Measurements from ENCODE around the gene THOC6.
A peak's percentile ranks its signal among the peaks of the same experiment; 100 is the strongest.

The THOC6 gene

GRCh38 chr16:3023669-3024478, at the start of gene THOC6, which contains the start of gene HCFC1R1:
TSS of gene THOC6 (plus strand) at chr16:3024035. CDS start at chr16:3024327, 292 bp downstream.
TSS of gene HCFC1R1 (minus strand) at chr16:3023942. CDS start at chr16:3023941, 1 bp downstream.
- Histone ChIP-seq H3F3A (ENCODE audit: control insufficient read depth, insufficient read depth) (peaks cover 14% of the 10 kb centered on the region; the same call in 1 of the 2 replicates), H3K79me2 (ENCODE audit: control insufficient read depth, low read length) (peaks cover 5% of the 10 kb centered on the region), H3K27me3 (ENCODE audit: control insufficient read depth, low read length) (peaks cover 5% of the 10 kb centered on the region), H4K20me1 (ENCODE audit: control insufficient read depth, insufficient read depth, low read depth, low read length) (no peaks in the 10 kb centered on the region; the same call in 1 of the 2 replicates), H3K4me2 (ENCODE audit: low read length) (peak within 1 kb of the TSS; percentile 90), H3K9me2 (replicated peaks; ENCODE audit: control insufficient read depth, low read length) (no peaks in the 10 kb centered on the region), H3K4me1 (ENCODE audit: control insufficient read depth, low read length) (peaks cover 49% of the 10 kb centered on the region), H3K9me3 (ENCODE audit: control insufficient read depth, insufficient read depth, low read length) (no peaks in the 10 kb centered on the region), H3K36me3 (ENCODE audit: control insufficient read depth, low read length) (peaks cover 19% of the 10 kb centered on the region), H3K4me3 (ENCODE audit: low read length) (peak within 1 kb of the TSS; percentile 78), H3K27ac (ENCODE audit: low read depth, low read length) (peak within 1 kb of the TSS; percentile 68)
- no peak for TF ChIP-seq EZH2phosphoT487 (IDR thresholded peaks at IDR 0.05; ENCODE audit: borderline replicate concordance, low read length)
- TF ChIP-seq CTCF (IDR thresholded peaks at IDR 0.05; ENCODE audit: low read depth, low read length, poor library complexity, severe bottlenecking) = no peak

GRCh38 chr16:2974319-2975056, 49.3 kb upstream of the THOC6 start:
- H3K4me2 ChIP-seq (ENCODE audit: low read length) = peak overlapping the region; percentile 21; the same call in 1 of the 2 replicates
- no peaks in the 10 kb centered on the region for H3K9me2 ChIP-seq (replicated peaks; ENCODE audit: control insufficient read depth, low read length)
- H3K4me3 ChIP-seq (ENCODE audit: low read length) = no peak overlapping the region

GRCh38 chr16:2975161-2975795, 48.6 kb upstream of the THOC6 start:
- no peak overlapping the region for H3K27ac ChIP-seq (ENCODE audit: low read depth, low read length)
- peaks cover 50% of the 10 kb centered on the region for H3K4me1 ChIP-seq (ENCODE audit: control insufficient read depth, low read length)
- TF ChIP-seq EZH2phosphoT487 (IDR thresholded peaks at IDR 0.05; ENCODE audit: borderline replicate concordance, low read length) (no peak), CTCF (IDR thresholded peaks at IDR 0.05; ENCODE audit: low read depth, low read length, poor library complexity, severe bottlenecking) (no peak)
- peak overlapping the region; percentile 21; the same call in 1 of the 2 replicates for H3K4me2 ChIP-seq (ENCODE audit: low read length)
- H3K79me2 ChIP-seq (ENCODE audit: control insufficient read depth, low read length) = peaks cover 77% of the 10 kb centered on the region
- peaks cover 17% of the 10 kb centered on the region for H3F3A ChIP-seq (ENCODE audit: control insufficient read depth, insufficient read depth)
- no peak overlapping the region for H3K4me3 ChIP-seq (ENCODE audit: low read length)
- H3K36me3 ChIP-seq (ENCODE audit: control insufficient read depth, low read length) = peaks cover 96% of the 10 kb centered on the region
- H3K9me3 ChIP-seq (ENCODE audit: control insufficient read depth, insufficient read depth, low read length) = no peaks in the 10 kb centered on the region
- no peaks in the 10 kb centered on the region for H3K27me3 ChIP-seq (ENCODE audit: control insufficient read depth, low read length)
- H4K20me1 ChIP-seq (ENCODE audit: control insufficient read depth, insufficient read depth, low read depth, low read length) = peaks cover 16% of the 10 kb centered on the region
- H3K9me2 ChIP-seq (replicated peaks; ENCODE audit: control insufficient read depth, low read length) = no peaks in the 10 kb centered on the region

More at GRCh38 chr16:2974319-2975056, 49.3 kb upstream of the THOC6 start:
- Histone ChIP-seq H4K20me1 (ENCODE audit: control insufficient read depth, insufficient read depth, low read depth, low read length) (peaks cover 16% of the 10 kb centered on the region), H3K27me3 (ENCODE audit: control insufficient read depth, low read length) (no peaks in the 10 kb centered on the region), H3K27ac (ENCODE audit: low read depth, low read length) (no peak overlapping the region), H3K9me3 (ENCODE audit: control insufficient read depth, insufficient read depth, low read length) (no peaks in the 10 kb centered on the region), H3K4me1 (ENCODE audit: control insufficient read depth, low read length) (peaks cover 51% of the 10 kb centered on the region), H3K79me2 (ENCODE audit: control insufficient read depth, low read length) (peaks cover 77% of the 10 kb centered on the region), H3K36me3 (ENCODE audit: control insufficient read depth, low read length) (peaks cover 97% of the 10 kb centered on the region), H3F3A (ENCODE audit: control insufficient read depth, insufficient read depth) (peaks cover 17% of the 10 kb centered on the region)
- TF ChIP-seq EZH2phosphoT487 (IDR thresholded peaks at IDR 0.05; ENCODE audit: borderline replicate concordance, low read length) (no peak), CTCF (IDR thresholded peaks at IDR 0.05; ENCODE audit: low read depth, low read length, poor library complexity, severe bottlenecking) (no peak)

Data from DOHH2 (cell line).